Body of pancreas (tissue), 4 donors: Measurements from ENCODE around the gene GPR107.

Experiments
- POLR2A ChIP-seq, 3 donors: fragments of 450-650 bp; IDR thresholded peaks; one replicate each; pipeline ENCODE4 v1.6.1; 2016; ENCODE audit warnings: antibody characterized with exemption in 3 of 3, mild to moderate bottlenecking in 2 of 3
- TF ChIP-seq, protein P1 (sequence below), 7 experiments: fragments of 450-650 bp in 4 of 7; fragments of 200-600 bp in 3 of 7; sonication (generic) in 3 of 7; IDR thresholded peaks; one replicate each; pipeline ENCODE4 v1.5.1; 2016 to 2019; ENCODE audit warnings: antibody characterized with exemption in 7 of 7

DNA sequence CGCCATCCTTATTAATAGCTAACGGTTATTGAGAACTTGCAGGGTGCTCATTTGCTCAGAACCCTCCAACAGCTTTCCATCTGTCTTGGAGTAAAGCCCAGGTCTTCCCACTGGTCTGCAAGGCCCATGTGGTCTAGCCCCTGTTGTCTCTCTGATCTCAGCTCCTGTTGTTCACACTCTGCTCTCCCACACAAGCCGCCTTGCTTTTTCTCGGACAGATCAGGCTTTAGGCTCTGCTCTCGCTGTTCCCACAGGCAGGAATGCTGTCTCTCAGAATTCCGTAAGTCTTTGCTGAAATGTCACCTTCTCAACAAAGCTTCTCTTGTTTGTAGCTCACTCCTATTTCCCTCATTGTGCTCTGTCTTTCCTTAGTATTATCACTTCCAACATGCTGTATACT, 34.3 kb downstream of the GPR107 start:
- TF ChIP-seq, protein P1, sequence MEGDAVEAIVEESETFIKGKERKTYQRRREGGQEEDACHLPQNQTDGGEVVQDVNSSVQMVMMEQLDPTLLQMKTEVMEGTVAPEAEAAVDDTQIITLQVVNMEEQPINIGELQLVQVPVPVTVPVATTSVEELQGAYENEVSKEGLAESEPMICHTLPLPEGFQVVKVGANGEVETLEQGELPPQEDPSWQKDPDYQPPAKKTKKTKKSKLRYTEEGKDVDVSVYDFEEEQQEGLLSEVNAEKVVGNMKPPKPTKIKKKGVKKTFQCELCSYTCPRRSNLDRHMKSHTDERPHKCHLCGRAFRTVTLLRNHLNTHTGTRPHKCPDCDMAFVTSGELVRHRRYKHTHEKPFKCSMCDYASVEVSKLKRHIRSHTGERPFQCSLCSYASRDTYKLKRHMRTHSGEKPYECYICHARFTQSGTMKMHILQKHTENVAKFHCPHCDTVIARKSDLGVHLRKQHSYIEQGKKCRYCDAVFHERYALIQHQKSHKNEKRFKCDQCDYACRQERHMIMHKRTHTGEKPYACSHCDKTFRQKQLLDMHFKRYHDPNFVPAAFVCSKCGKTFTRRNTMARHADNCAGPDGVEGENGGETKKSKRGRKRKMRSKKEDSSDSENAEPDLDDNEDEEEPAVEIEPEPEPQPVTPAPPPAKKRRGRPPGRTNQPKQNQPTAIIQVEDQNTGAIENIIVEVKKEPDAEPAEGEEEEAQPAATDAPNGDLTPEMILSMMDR (IDR thresholded peaks at IDR 0.05) = no peak
- TF ChIP-seq POLR2A (IDR thresholded peaks at IDR 0.05) = no peak
